ENCODE measurements around the gene PLCH1.

DNA sequence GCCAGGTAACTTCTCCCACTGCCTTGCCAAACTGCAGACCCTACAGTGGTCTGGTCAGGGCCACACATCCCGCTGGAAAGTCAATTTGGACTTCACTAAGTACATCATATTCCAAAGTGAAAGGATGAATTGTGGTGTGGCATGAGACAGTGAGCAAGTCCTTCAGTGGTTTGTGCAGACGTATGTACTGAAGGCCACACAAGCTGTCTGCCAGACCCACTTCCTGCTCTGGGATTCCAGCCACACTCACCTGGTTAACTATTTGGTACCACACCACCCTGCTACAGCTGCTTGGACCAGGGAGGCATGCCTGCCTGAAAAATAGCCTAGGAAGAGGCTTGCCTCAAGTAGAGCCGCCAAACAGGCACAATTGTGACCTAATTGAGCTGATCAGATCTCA lies 357.3 kb downstream of the PLCH1 start:
- TF ChIP-seq, protein P1, sequence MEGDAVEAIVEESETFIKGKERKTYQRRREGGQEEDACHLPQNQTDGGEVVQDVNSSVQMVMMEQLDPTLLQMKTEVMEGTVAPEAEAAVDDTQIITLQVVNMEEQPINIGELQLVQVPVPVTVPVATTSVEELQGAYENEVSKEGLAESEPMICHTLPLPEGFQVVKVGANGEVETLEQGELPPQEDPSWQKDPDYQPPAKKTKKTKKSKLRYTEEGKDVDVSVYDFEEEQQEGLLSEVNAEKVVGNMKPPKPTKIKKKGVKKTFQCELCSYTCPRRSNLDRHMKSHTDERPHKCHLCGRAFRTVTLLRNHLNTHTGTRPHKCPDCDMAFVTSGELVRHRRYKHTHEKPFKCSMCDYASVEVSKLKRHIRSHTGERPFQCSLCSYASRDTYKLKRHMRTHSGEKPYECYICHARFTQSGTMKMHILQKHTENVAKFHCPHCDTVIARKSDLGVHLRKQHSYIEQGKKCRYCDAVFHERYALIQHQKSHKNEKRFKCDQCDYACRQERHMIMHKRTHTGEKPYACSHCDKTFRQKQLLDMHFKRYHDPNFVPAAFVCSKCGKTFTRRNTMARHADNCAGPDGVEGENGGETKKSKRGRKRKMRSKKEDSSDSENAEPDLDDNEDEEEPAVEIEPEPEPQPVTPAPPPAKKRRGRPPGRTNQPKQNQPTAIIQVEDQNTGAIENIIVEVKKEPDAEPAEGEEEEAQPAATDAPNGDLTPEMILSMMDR (IDR thresholded peaks at IDR 0.05; ENCODE audit: low read depth, low read length) = no peak
- TF ChIP-seq EZH2phosphoT487 (IDR thresholded peaks at IDR 0.05; ENCODE audit: low read depth) = no peak
